TTC549 (cell line): Measurements from ENCODE around the gene DSPP.
"Not testable (repeated sequence)": the region's sequence is repeated elsewhere in the genome, so short reads cannot be mapped to it uniquely, and the experiment has no call there.

ENCODE experiments used
- FAIRE-seq: peaks from 2 replicates; lab custom pipeline; 2012; peaks lifted over from hg19 to GRCh38; lab: Jason Lieb, UNC

Gene DSPP

DNA sequence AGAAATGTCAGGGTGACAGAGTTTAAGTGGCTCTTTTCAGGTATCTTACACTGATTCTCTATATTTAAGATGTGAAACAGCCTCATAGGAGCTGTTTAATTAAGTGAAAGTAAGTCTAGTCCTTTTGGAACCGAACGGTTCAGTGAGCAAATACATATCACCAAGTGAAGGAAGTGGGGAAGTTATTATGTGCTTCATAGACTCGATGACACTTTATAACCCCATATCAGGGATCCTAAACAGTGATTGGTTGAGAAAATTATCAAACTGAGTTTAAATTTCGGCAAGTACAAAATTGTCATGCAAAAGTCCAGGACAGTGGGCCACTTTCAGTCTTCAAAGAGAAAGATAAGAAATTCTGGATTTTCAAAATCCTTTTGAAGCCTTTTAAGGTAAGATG lies at the start of gene DSPP:
TSS of gene DSPP (plus strand) at position 301 of the 400 bp plus-strand sequence. CDS start 2,380 bp downstream, outside the sequence.
- no peak for FAIRE-seq

DNA sequence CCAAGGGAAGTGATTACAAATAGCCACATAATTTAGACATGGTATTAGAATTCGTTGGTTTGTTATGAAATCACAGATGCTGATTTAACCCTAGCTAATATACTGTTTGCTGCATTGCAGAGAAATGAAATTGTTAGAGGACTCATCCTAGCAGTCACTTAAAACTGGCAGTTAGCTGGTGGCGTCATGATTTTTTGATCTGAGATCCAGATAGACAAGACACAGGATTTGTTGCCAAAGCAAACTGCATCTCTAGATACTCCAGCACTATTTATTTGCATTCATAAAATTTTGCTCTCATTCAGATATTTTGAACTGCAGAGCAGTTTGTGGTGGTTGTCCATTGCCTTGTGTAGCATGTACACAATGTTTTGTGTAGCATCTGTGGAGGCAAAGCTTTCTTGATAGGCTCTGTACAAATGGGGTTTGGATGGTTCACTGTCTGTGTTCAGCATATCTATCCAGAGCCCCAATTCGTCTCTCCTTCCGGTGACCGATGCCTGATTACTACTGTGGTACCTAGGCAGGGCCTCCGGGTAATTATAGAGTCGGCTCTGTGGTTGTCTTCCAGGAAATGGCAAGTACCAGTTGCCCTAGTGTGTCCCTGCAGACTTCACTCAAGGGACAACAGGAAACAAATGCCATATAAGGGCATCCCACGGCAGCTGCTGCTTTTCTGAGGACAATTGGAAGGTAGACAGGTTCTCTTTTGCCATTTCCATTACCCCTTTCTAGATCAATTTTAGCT lies 49.1 kb upstream of the DSPP start:
- no peak for FAIRE-seq

DNA sequence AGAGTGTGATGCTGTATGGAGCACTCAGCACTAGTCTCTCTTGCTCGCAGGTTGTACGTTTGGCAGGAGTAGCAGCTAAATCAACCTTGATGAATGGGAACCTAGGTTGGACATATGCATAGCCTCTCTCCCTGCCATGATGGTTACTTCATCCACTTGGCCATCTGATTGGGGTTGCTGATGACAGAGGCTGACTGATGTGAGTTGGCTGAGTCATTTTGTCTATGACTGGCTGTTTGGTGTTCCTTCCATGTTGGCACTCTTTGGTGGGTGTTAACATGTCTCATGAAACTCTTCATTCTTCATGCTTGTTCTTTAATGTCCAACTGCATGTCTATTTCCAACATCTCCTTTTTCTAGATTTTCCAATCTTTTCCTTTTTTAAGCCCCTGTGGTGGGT lies 47.5 kb upstream of the DSPP start:
- no peak for FAIRE-seq

DNA sequence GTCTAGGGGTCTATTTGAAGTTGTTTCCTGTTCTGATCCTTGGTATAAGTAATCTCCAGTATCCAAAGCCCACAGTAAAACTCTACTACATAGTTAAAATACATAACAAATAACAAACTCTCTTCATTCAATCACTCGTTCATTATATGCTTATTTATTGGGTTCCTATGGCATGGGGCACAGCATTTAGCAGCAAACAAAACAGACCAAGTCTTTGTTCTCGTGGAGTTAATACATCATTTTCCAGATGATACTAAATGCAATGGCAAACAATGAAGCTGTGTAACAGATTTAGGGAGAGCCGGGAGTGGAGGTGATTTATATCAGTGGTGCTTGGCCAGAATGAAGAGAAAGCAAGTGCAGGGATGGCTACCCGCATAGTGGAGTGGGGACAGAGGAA lies 42.6 kb upstream of the DSPP start:
- FAIRE-seq: no peak

DNA sequence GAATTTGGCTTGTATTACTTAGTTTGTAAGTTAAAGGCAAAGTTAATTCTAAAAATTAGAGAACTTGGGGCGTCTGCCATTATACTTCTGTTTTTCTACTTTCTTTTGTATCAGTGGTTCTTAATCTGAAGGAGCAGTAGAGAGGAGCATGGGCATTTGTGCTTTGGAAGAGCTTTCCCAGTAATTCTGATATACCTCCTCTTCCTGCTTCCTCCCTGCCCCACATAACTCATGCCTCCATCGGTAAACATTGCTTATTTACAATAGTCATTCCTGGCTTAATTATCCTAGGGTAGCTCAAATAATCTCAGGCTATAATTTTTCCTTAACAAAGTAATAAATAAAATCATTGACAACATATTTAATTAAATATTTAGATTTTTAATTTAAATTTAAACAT lies 42.1 kb upstream of the DSPP start:
- FAIRE-seq: no peak

DNA sequence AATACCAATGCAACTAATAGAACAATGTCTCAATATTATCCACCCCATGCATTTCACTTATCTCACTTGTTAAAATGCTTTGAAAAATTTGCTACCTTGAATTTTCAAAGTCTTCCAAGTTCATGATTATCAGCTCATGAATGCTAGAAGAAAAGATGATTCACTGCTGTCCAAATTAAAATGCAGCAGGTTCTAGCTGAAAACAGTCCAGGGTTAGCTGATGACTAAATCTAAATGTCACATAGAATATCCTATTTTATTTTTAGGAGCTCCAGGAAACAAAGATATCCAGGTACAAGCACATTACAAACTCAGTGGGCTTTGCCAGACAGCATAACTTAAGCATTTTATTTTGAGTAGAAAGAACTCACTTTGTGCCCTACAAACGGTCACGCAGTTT lies 41.1 kb upstream of the DSPP start:
- no peak for FAIRE-seq

DNA sequence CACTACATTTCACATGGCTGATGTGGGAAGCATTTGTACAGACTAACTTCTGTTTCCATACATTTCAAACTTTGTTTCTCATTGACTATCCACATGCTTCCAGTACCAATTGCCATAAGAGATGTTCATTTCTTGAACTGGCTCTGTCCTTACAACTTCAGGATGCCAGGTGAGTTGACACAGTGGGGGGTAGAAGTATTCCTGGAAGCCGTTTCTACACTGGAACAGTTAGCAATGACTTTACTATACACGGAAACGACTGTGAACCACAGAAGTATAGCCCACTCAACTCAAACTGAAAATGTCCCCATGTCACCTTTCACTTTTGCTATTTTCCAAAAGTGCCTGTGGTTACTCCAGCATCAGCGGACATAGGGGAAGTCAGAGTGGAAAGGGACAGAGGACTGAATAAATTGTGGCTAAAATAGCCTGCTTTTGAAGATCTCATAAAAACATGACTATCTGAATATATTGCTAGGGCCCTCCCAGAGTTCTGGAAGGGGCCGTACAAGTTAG lies 38.0 kb upstream of the DSPP start:
- FAIRE-seq: no peak

DNA sequence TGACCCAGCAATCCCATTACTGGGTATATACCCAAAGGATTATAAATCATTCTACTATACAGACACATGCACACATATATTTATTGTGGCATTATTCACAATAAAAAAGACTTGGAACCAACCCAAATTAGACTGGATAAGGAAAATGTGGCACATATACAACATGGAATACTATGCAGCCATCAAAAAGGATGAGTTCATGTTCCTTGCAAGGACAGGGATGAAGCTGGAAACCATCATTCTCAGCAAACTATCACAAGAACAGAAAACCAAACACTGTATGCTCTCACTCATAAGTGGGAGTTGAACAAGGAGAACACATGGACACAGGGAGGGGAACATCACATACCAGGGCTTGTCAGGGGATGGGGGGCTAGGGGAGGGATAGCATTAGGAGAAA lies 34.0 kb upstream of the DSPP start:
- not testable (repeated sequence) for FAIRE-seq

DNA sequence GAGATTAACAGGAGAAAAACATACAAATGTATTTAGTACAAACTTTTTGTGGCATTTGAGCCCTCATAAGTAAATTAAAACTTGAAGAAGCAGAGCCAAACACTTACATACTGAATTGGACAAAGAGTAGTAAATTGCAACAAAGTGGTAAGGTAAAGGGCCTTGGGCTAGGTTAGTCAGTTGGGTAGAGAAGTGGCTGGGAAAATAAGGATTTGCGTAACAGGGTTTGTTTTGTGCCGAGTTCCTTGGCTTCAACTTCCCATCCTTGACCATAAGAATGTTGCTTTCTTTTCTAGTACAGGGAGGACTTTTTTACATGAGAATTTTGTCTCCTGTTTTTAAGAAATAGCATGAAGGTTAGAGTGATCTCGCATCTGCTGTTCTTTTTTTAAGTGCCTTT lies 33.3 kb upstream of the DSPP start:
- no peak for FAIRE-seq

DNA sequence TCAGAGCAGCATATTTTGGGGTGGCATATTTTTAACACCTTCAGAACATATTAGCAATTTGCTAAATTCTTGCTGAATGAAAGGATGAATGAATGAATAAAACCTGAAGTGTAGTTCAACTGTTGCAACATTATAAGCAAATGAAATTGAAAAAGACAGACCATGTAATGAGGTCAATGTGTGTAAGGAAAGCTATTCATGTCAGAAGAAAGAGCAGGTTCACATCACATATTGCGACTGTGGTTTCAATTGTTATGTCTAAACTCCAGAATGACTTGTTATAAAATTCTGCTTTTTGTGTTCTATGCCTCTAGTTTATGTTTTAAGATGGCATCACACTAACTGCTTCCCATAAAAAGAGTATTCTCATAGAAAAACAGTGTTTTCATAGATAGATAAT lies 32.9 kb upstream of the DSPP start:
- no peak for FAIRE-seq

DNA sequence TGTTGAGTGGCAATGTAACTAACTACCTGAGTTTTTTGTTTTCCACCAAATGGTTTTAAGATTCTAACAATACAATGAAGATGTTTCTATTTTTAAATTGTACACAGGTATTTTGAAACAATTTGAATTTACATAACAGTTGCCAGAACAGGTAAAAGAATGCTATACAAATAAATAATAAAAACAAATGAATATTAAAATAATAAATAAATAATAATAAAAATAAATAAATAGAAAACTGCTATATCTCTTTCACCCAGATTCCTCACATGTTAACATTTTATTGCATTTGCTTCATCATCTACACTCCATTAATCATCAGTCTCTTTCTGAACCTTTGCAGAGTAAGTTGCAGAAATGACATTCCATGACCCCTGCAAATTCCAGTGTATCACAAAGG lies 32.3 kb upstream of the DSPP start:
- FAIRE-seq: no peak

DNA sequence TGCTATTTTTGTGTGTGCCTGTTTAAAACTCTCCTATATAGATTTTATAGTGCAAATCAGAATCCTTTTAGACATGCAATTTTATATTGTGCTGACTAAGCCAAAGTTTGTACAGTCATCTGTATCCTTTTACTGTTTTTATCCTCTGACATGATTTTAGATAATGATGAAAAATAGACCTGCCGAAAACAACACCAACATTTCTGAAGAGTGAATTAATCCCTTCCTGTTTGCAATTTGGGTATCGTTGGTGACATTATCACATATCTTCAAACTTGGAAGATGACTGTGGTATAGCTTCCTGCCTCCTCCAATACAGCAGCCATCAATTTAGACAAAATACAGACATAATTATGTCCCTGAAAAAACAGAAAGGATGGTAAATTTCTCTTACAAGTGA lies 28.9 kb upstream of the DSPP start:
- no peak for FAIRE-seq

DNA sequence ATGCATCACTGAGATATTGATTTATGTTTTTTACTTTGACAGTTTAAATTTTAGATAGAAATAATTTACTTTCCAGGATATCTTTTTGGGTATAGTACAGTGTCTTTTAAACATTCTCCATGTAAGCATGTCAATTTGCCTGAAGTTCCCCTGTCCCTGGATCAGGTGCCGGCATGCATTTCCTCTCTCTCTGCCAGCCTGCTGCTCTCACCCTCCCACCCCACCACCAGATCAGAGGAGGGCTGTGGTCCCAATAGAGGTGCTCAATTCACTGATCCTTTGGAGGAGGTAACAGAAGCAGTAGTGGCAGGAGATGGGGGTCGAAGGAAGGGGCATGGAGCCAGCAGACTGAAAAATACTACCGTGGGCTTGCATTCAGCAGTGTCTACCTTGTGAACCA lies 28.3 kb upstream of the DSPP start:
- FAIRE-seq: no peak

DNA sequence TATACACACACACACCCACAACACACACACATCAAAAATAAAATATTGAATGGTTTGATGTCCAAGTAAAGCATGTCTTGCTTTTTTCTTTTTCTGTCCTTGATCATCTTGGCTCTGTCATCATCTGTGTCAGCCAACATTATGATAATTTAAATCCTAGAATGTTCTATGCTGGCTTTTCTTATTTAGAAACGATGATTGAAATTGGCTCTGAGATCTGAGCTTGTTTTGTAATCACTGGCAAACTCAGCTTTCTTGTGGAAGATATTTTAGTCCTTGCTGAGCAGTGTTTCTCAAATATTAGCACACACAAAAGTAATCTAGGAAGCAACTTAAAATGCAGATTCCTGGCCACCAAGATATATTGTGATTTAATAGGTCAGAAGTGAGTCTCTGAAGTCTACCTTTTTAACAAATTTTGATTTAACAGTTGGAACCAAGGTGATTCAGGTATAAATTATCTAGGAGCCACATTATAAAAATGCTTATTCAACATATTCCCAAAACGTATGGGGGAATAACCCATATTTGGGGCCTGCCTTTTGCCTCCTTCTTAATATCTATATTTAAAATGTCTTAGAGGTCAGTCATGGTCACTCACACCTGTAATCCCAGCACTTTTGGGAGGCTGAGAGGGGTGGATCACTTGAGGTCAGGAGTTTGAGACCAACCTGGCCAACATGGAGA lies 24.0 kb upstream of the DSPP start:
- no peak for FAIRE-seq

DNA sequence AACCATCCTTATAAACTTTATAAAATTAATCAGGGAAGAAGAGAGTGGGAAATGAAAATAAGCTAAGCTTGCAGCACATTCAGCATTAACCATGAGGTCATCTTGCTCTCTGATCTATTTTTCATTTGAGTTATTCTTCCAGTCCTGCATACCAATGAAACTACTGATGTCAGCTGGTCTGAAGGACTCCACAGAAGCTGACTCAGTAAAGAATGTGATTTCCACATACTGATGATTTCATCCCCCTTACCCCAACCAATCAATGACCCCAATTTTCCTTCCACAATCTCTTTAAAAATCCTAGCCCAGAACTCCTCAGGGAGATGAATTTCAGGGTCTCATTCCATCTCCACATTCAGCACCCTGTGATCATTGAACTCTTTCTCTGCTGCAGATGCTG lies 18.8 kb upstream of the DSPP start:
- FAIRE-seq: no peak

DNA sequence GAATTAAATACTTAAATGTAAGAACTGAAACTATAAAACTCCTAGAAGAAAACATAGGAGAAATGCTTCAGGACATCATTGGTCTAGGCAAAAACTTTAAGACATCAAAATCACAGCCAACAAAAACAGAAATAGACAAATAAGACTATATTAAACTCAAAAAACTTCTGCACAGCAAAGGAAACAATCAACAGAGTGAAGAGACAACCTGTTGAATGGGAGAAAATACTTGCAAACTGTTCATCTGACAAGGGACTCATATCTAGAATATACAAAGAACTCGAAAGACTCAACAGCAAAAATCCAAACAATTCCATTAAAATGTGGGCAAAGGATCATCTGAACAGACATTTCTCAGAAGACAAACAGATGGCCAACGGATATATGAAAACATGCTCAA lies 16.2 kb upstream of the DSPP start:
- no peak for FAIRE-seq

DNA sequence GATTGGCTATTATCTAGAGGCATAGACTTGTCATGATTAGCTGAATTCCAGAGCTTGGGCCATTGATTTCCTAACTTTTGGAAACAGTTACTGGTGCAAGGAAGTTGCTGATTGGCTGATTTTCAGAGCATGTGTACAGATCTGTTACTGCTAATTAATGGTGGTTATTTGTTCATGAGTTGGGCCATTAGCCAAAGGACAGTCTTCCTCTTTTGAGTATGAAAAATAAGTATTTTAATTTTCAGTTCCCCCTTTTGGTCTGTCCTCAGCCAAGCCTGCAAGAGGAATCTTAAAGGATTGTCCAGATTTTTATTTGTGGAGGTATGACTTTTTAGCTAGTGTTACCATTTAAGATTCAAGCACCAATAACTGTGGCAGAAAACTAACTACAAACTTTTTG lies 7.0 kb upstream of the DSPP start:
- no peak for FAIRE-seq

DNA sequence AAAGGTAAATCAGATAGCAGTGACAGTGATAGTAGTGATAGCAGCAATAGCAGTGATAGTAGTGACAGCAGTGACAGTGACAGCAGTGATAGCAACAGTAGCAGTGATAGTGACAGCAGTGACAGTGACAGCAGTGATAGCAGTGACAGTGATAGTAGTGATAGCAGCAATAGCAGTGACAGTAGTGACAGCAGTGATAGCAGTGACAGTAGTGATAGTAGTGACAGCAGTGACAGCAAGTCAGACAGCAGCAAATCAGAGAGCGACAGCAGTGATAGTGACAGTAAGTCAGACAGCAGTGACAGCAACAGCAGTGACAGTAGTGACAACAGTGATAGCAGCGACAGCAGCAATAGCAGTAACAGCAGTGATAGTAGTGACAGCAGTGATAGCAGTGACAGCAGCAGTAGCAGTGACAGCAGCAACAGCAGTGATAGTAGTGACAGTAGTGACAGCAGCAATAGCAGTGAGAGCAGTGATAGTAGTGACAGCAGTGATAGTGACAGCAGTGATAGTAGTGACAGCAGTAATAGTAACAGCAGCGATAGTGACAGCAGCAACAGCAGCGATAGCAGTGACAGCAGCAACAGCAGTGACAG lies 6.1 kb downstream of the DSPP start:
- no peak for FAIRE-seq

DNA sequence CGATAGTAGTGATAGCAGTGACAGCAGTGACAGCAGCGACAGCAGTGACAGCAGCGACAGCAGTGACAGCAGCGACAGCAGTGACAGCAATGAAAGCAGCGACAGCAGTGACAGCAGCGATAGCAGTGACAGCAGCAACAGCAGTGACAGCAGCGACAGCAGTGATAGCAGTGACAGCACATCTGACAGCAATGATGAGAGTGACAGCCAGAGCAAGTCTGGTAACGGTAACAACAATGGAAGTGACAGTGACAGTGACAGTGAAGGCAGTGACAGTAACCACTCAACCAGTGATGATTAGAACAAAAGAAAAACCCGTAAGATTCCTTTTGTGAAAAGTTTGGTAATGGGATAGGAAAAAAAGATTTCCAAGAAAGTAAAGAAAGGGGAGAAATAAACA lies 7.9 kb downstream of the DSPP start:
- FAIRE-seq: no peak

DNA sequence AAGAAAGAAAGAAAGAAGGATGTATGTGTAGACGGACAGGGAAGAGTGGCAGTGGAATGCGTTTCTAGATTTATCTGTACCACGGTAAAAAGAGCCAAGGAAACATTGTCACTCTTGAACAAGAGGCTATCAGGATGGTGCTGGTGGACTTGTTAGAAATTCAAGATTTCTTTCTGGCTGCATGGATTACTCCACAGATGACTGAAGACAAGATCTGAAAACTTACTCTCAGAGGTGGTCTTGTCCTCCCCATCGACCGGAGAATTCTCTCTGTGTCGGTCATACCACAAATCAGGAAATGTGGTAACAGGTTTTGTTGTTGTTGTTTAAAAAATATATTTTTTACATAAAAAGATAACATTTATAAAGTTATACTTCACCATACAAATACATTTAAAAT lies 11.8 kb downstream of the DSPP start:
- FAIRE-seq: no peak

DNA sequence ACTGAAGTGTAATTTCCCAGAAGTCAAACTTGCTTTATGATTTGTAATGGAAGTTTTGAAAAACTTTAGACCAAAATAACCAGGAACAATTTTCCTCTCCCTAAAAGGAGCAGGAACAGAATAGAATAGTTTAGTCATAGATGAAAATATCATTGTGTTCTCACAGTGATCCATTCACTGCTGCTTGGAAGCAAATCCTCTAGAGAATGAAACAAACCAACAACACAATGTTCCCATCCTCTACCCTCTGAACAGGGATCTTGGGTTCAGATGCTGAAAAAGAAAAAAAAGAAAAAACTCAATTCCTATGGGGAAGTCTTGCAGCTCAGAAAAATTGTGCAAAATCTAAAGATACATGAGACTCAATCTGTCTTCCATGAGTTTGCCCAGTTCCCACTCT lies 12.2 kb downstream of the DSPP start:
- FAIRE-seq: no peak

DNA sequence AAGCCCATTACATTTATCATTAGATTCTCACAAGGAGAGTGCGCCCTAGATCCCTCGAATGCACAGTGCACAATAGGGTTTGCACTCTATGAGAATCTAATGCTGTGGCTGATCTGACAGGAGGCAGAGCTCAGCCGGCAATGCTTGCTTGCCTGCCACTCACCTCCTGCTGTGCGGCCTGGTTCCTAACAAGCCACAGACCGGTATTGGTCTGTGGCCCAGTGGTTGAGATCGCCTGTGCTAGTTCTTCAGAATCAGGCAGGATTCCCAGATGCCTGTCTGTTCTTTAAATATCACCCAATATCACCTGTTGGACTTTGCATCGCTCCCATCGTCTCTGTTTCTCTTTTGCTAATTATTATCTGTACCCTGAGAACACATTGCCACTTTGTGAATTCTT lies 14.0 kb downstream of the DSPP start:
- no peak for FAIRE-seq

DNA sequence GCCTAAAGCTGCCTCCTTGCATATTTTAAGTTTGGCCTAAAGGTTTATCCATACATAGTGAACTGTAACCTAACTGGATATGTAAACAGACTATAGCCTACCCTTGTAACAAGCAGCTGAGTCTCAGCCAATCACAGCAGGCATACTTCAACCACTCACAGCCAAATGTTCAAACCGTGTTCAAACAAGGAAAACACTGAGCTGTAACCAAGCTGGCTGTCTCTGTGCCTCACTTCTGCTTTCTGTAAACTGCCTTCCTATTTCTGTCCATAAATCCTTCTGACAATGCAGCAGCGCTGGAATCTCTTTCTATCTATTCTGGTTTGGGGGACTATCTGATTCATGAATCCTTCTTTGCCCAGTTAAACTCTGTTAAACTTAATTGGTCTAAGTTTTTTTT lies 16.4 kb downstream of the DSPP start:
- FAIRE-seq: no peak

DNA sequence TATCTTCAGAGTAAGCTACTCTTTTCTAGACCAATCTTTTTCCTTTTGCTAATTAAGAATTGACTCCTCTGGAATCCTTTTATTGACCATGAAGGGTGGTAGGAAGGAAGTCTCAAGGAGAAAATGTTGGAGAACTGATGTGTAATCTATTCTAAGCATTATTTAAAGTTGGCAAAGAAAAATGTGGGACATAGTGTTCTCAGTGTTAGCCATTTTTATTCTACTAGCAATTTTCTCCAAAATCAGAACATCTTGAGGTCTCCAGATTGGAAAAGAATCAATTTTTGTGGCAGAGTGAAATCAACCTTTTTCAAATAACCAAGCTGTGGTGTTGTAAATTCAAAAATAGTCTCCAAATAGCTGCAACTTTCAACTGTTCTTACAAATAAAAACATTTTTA lies 23.3 kb downstream of the DSPP start:
- FAIRE-seq: no peak
